Glutamatergic neuron (in vitro differentiated cells): ENCODE measurements around the gene GHR. TPM values are rescaled to one million over a fixed set of nuclear protein-coding genes. Genes with fewer than 3 reads are reported as not detected.

Experiments used
- DNase-seq: peaks from one replicate; pipeline ENCODE4 v3.0.0; 2022
- H3K27ac Mint-ChIP-seq: one replicate; pipeline ENCODE4 v1.8.0; 2020; ENCODE audit warnings: mild to moderate bottlenecking, mixed read lengths, inconsistent platforms; ENCODE audit not compliant: unreplicated experiment
- H3K27me3 Mint-ChIP-seq: one replicate; pipeline ENCODE4 v1.8.0; 2020; ENCODE audit warnings: mild to moderate bottlenecking, moderate library complexity, mixed read lengths, inconsistent platforms; ENCODE audit not compliant: unreplicated experiment
- H3K36me3 Mint-ChIP-seq: one replicate; pipeline ENCODE4 v1.8.0; 2020; ENCODE audit warnings: mild to moderate bottlenecking, mixed read lengths, inconsistent platforms; ENCODE audit not compliant: unreplicated experiment
- H3K4me1 Mint-ChIP-seq: one replicate; pipeline ENCODE4 v1.8.0; 2020; ENCODE audit warnings: mild to moderate bottlenecking, low read depth, mixed read lengths, inconsistent platforms; ENCODE audit not compliant: unreplicated experiment
- H3K4me3 Mint-ChIP-seq: one replicate; pipeline ENCODE4 v1.8.0; 2020; ENCODE audit warnings: mild to moderate bottlenecking, mixed read lengths, inconsistent platforms; ENCODE audit not compliant: unreplicated experiment
- H3K9me3 Mint-ChIP-seq: one replicate; pipeline ENCODE4 v1.8.0; 2020; ENCODE audit warnings: mild to moderate bottlenecking, moderate library complexity, mixed read lengths, inconsistent platforms; ENCODE audit not compliant: unreplicated experiment
- total RNA-seq: library from RNA; stranded (reverse); fragmentation: NEBNext Ultra II Directional; extraction: Animal tissue kit (Norgen Biotek cat#: 25700); gene quantifications from one replicate; pipeline ENCODE4 v1.2.1, GENCODE V29; 2021; ENCODE audit not compliant: unreplicated experiment
- TF ChIP-seq, protein P1 (sequence below): fragments of 200-600 bp; sonication (generic); IDR thresholded peaks from one replicate; pipeline ENCODE4 v1.5.0; 2021; ENCODE audit not compliant: partially characterized antibody, unreplicated experiment

The GHR gene
- total RNA-seq, 1 donor from 2014 or later = not detected

DNA sequence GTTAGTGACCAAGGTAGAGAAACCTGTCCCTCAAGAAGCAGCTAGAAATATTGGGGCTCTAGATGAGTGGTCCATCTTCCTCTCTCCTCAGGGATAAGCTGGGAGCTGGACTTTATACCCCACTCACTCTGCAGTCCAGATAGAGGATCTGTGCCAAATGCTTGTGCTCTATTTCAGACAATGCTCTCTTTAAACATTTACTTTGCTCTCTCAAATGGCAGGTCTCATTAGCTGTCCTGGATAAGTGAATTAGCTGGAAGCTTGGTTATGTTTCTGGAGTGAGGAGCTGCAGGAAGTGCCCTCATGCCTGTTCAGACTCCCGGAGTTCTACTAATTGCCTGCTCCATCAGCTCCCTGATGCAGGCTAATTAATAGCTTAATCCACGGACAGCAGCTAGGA is 182.3 kb downstream of the GHR start:
- TF ChIP-seq, protein P1, sequence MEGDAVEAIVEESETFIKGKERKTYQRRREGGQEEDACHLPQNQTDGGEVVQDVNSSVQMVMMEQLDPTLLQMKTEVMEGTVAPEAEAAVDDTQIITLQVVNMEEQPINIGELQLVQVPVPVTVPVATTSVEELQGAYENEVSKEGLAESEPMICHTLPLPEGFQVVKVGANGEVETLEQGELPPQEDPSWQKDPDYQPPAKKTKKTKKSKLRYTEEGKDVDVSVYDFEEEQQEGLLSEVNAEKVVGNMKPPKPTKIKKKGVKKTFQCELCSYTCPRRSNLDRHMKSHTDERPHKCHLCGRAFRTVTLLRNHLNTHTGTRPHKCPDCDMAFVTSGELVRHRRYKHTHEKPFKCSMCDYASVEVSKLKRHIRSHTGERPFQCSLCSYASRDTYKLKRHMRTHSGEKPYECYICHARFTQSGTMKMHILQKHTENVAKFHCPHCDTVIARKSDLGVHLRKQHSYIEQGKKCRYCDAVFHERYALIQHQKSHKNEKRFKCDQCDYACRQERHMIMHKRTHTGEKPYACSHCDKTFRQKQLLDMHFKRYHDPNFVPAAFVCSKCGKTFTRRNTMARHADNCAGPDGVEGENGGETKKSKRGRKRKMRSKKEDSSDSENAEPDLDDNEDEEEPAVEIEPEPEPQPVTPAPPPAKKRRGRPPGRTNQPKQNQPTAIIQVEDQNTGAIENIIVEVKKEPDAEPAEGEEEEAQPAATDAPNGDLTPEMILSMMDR = no peak
- no peak overlapping the region for H3K4me3 Mint-ChIP-seq
- no peak for DNase-seq
- no peaks in the 10 kb centered on the region for H3K9me3 Mint-ChIP-seq
- no peaks in the 10 kb centered on the region for H3K36me3 Mint-ChIP-seq
- H3K4me1 Mint-ChIP-seq = no peaks in the 10 kb centered on the region
- H3K27me3 Mint-ChIP-seq = no peaks in the 10 kb centered on the region
- H3K27ac Mint-ChIP-seq = no peak overlapping the region

DNA sequence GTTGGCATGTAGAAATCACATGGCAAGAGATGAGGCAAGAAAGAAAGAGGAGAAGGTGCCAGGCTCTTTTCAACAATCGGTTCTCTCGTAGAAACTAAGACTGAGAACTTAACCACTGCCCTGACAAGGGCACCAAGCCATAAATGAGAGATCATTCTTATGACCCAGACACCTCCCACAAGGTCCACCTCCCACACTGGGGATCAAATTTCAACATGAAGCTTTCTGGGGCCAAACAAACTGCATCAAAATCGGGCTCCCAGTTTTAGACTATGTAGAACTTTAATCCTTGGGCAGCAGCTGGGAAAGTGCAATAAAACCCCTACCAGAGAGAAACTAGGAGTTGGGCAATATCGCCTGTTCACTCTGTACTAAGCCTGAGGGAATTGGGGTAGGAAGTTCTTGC is 183.2 kb downstream of the GHR start:
- no peaks in the 10 kb centered on the region for H3K4me1 Mint-ChIP-seq
- no peaks in the 10 kb centered on the region for H3K9me3 Mint-ChIP-seq
- no peak overlapping the region for H3K4me3 Mint-ChIP-seq
- H3K27me3 Mint-ChIP-seq = no peaks in the 10 kb centered on the region
- TF ChIP-seq, protein P1 = no peak
- no peak for DNase-seq
- H3K36me3 Mint-ChIP-seq = no peaks in the 10 kb centered on the region
- H3K27ac Mint-ChIP-seq = no peak overlapping the region

DNA sequence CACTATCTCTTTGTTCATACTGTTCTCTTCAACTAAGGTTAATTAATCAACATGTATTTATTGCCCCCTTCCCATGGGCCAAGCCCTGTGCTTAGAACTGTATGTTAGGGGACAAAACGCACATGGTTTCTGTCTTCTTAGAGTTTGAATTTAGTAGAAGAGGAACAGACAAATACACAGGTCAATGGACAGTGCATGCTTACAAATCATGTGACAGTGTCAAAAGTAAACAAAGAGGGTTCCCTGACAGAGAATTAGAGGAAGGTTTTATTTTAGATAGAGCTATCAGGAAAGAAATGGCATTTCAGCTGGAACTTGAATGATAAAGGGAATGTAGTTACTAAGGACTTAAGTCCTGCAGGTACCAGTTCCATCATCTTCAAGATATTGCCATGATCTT is 188.2 kb downstream of the GHR start:
- Mint-ChIP-seq H3K27ac (no peak overlapping the region), H3K4me1 (no peaks in the 10 kb centered on the region), H3K27me3 (no peaks in the 10 kb centered on the region), H3K4me3 (no peak overlapping the region), H3K9me3 (no peaks in the 10 kb centered on the region), H3K36me3 (no peaks in the 10 kb centered on the region)
- TF ChIP-seq, protein P1 = no peak
- no peak for DNase-seq

DNA sequence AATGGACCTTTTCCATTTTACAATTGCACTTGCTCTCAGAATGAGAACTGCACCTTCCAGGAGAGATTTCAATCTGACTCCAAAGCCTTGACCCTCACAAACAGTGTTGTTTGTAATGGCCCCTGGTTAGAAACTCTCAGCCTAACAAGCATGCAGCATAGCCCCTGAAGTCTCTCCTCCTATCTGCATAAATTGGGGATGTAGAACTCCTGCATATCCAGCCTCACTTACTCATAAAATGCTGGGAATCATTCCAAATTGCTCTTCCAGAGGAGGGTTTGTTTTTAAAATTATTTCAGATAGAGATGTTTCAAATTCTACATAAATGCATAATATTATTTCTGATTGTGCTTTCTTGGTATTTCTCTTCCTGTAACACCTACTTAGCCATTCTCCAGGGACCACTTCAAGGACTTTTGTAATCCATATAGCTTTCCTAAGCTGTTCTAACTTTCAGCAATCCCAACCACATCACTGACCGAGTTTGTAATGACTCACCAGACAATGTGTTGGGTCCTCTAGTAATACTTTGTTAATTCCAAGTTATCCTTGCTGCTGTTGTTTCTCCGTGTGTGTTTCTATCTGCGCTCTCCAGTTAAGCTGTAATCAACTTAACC is 189.6 kb downstream of the GHR start:
- Mint-ChIP-seq H3K27ac (no peak overlapping the region), H3K4me3 (no peak overlapping the region), H3K4me1 (no peaks in the 10 kb centered on the region), H3K27me3 (no peaks in the 10 kb centered on the region), H3K9me3 (no peaks in the 10 kb centered on the region), H3K36me3 (no peaks in the 10 kb centered on the region)
- TF ChIP-seq, protein P1 = no peak
- no peak for DNase-seq

DNA sequence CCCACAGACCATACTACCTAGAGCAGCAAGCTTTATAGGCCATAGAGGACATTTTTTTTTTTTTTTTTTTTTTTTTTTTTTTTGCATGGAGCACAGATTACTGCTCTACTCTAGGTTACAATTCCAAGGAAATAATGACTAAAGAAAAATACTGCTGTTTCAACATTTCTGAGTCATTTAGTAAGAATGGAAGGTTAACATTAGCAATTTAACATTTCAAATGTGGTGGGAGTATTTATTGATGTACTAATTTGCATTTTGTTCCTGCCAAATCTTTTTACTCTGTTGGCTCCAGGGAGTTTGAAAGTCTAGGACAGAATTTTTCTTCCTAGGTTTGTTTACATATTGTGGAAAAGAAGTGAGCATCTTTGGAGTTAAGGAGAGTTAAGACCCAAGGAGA is 191.3 kb downstream of the GHR start:
- no peak overlapping the region for H3K4me3 Mint-ChIP-seq
- no peak overlapping the region for H3K27ac Mint-ChIP-seq
- no peaks in the 10 kb centered on the region for H3K36me3 Mint-ChIP-seq
- TF ChIP-seq, protein P1 = no peak
- H3K27me3 Mint-ChIP-seq = no peaks in the 10 kb centered on the region
- no peaks in the 10 kb centered on the region for H3K9me3 Mint-ChIP-seq
- no peaks in the 10 kb centered on the region for H3K4me1 Mint-ChIP-seq
- DNase-seq = no peak
